Body of pancreas (tissue), 4 donors: Measurements from ENCODE around the gene BPHL.

Source experiments
- POLR2A ChIP-seq, 3 donors: fragments of 450-650 bp; IDR thresholded peaks; one replicate each; pipeline ENCODE4 v1.6.1; 2016; ENCODE audit warnings: antibody characterized with exemption in 3 of 3, mild to moderate bottlenecking in 2 of 3
- TF ChIP-seq, protein P1 (sequence below), 7 experiments: fragments of 450-650 bp in 4 of 7; fragments of 200-600 bp in 3 of 7; sonication (generic) in 3 of 7; IDR thresholded peaks; one replicate each; pipeline ENCODE4 v1.5.1; 2016 to 2019; ENCODE audit warnings: antibody characterized with exemption in 7 of 7

DNA sequence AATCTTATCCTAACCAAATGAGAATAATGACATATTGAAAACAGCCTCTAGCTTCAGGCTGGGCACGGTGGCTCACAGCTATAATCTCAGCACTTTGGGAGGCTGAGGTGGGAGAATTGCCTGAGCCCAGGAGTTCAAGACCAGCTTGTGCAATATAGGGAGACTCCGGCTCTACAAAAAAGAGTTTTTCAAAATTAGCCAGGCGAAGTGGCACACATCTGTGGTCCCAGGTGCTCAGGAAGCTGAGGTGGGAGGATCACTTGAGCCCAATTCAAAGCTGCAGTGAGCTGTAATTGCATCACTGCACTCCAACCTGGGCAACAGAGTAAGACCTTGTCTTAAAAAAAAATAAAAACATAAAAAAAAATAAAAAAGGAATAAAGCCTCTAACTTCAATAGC is 34.2 kb downstream of the BPHL start:
- TF ChIP-seq, protein P1, sequence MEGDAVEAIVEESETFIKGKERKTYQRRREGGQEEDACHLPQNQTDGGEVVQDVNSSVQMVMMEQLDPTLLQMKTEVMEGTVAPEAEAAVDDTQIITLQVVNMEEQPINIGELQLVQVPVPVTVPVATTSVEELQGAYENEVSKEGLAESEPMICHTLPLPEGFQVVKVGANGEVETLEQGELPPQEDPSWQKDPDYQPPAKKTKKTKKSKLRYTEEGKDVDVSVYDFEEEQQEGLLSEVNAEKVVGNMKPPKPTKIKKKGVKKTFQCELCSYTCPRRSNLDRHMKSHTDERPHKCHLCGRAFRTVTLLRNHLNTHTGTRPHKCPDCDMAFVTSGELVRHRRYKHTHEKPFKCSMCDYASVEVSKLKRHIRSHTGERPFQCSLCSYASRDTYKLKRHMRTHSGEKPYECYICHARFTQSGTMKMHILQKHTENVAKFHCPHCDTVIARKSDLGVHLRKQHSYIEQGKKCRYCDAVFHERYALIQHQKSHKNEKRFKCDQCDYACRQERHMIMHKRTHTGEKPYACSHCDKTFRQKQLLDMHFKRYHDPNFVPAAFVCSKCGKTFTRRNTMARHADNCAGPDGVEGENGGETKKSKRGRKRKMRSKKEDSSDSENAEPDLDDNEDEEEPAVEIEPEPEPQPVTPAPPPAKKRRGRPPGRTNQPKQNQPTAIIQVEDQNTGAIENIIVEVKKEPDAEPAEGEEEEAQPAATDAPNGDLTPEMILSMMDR (IDR thresholded peaks at IDR 0.05): no peak
- no peak for TF ChIP-seq POLR2A (IDR thresholded peaks at IDR 0.05)
